CD14-positive monocyte (primary cell): Measurements from ENCODE around the gene TFDP2. TPM values are rescaled to one million over a fixed set of nuclear protein-coding genes. Genes with fewer than 3 reads are reported as not detected.

Experiments used
- DNase-seq, 3 donors: peaks; one replicate each; pipeline ENCODE4 v3.0.0-alpha.2; 2011 to 2022
- H2AFZ ChIP-seq: 2 replicates; pipeline ENCODE4 v1.6.0; 2012; ENCODE audit warnings: mild to moderate bottlenecking, low read depth, low read length, inconsistent platforms; ENCODE audit not compliant: insufficient read depth, poor library complexity, severe bottlenecking
- H3K27ac ChIP-seq, 2 donors: 1 replicate in 1 of 2; 2 replicates in 1 of 2; pipeline ENCODE4 v1.5.1; 2012 to 2013; ENCODE audit warnings: low read length in 2 of 2, control low read depth in 1 of 2, inconsistent platforms in 1 of 2, low read depth in 1 of 2, mild to moderate bottlenecking in 1 of 2
- H3K27me3 ChIP-seq, 2 donors: one replicate each; pipeline versions ENCODE4 v1.6.0 to v1.6.1; 2011 to 2013; ENCODE audit warnings: low read length in 2 of 2; ENCODE audit not compliant: control insufficient read depth in 2 of 2, insufficient read depth in 2 of 2
- H3K36me3 ChIP-seq, 2 donors: replicated peaks in 1 of 2; 1 replicate in 1 of 2; 2 replicates in 1 of 2; pipeline versions ENCODE4 v1.5.1 to v1.6.1; 2012 to 2013; ENCODE audit warnings: low read length in 2 of 2, control low read depth in 1 of 2, inconsistent platforms in 1 of 2, mild to moderate bottlenecking in 1 of 2; ENCODE audit not compliant: insufficient read depth in 2 of 2, control insufficient read depth in 1 of 2
- H3K4me1 ChIP-seq, 2 donors: 1 replicate in 1 of 2; 2 replicates in 1 of 2; pipeline versions ENCODE4 v1.5.1 to v1.6.1; 2012 to 2013; ENCODE audit warnings: low read length in 2 of 2, control low read depth in 1 of 2, inconsistent platforms in 1 of 2, mild to moderate bottlenecking in 1 of 2, moderate library complexity in 1 of 2; ENCODE audit not compliant: insufficient read depth in 2 of 2, control insufficient read depth in 1 of 2
- H3K4me2 ChIP-seq: replicated peaks from 2 replicates; pipeline ENCODE3; 2012; ENCODE audit warnings: low read length, moderate library complexity, mild to moderate bottlenecking; ENCODE audit not compliant: poor library complexity, severe bottlenecking; ENCODE audit errors: extremely low read depth
- H3K4me3 ChIP-seq, 3 experiments: fragments of 200-600 bp in 1 of 3; sonication (generic) in 1 of 3; replicated peaks in 1 of 3; 1 replicate in 2 of 3; 2 replicates in 1 of 3; pipeline ENCODE4 v1.5.1; 2011 to 2013; ENCODE audit warnings: low read length in 3 of 3, mild to moderate bottlenecking in 3 of 3, control low read depth in 2 of 3, low read depth in 2 of 3, inconsistent platforms in 1 of 3, moderate library complexity in 1 of 3
- H3K79me2 ChIP-seq: 2 replicates; pipeline ENCODE4 v1.6.0; 2012; ENCODE audit warnings: mild to moderate bottlenecking, control low read depth, inconsistent platforms, low read length, moderate library complexity; ENCODE audit not compliant: insufficient read depth
- H3K9ac ChIP-seq: 2 replicates; pipeline ENCODE4 v1.6.0; 2017; ENCODE audit warnings: low read length, mild to moderate bottlenecking; ENCODE audit not compliant: insufficient read depth, poor library complexity, severe bottlenecking
- H3K9me3 ChIP-seq, 2 donors: replicated peaks in 1 of 2; 1 replicate in 1 of 2; 2 replicates in 1 of 2; pipeline versions ENCODE4 v1.5.1 to v1.6.1; 2012 to 2013; ENCODE audit warnings: low read length in 2 of 2, control low read depth in 1 of 2; ENCODE audit not compliant: control insufficient read depth in 1 of 2, insufficient read depth in 1 of 2
- H4K20me1 ChIP-seq: 2 replicates; pipeline ENCODE4 v1.6.0; 2012; ENCODE audit warnings: mild to moderate bottlenecking, low read length, control low read depth, moderate library complexity; ENCODE audit not compliant: insufficient read depth
- H3K27ac Mint-ChIP-seq, 7 donors: one replicate each; pipeline ENCODE4 v1.8.0; 2020; ENCODE audit warnings: mild to moderate bottlenecking in 7 of 7, mixed read lengths in 7 of 7, moderate library complexity in 6 of 7, inconsistent platforms in 2 of 7
- H3K27me3 Mint-ChIP-seq, 3 donors: one replicate each; pipeline ENCODE4 v1.8.0; 2021 to 2022; ENCODE audit warnings: low read depth in 3 of 3, mild to moderate bottlenecking in 3 of 3, mixed read lengths in 3 of 3, moderate library complexity in 3 of 3, inconsistent platforms in 1 of 3
- H3K36me3 Mint-ChIP-seq, 2 donors: one replicate each; pipeline ENCODE4 v1.8.0; 2020; ENCODE audit warnings: mixed read lengths in 2 of 2, inconsistent platforms in 1 of 2, mild to moderate bottlenecking in 1 of 2
- H3K4me1 Mint-ChIP-seq: one replicate; pipeline ENCODE4 v1.8.0; 2020; ENCODE audit warnings: mild to moderate bottlenecking, mixed read lengths
- H3K4me3 Mint-ChIP-seq, 2 donors: one replicate each; pipeline ENCODE4 v1.8.0; 2020; ENCODE audit warnings: mild to moderate bottlenecking in 2 of 2, mixed read lengths in 2 of 2, moderate library complexity in 1 of 2
- H3K9me3 Mint-ChIP-seq, 7 donors: one replicate each; pipeline ENCODE4 v1.8.0; 2020 to 2022; ENCODE audit warnings: mixed read lengths in 7 of 7, mild to moderate bottlenecking in 6 of 7, moderate library complexity in 6 of 7, inconsistent platforms in 2 of 7
- WGBS: methylation state at CpG from one replicate; pipeline ENCODE4 v1.1.5; 2013; ENCODE audit warnings: missing lambda C conversion rate; ENCODE audit not compliant: insufficient coverage; 5-methylcytosine and 5-hydroxymethylcytosine counted together
- intact Hi-C, 2 donors: fragments of 100-400 bp; cut with micrococcal nuclease; formaldehyde crosslinking; loops; one replicate each; pipeline versions ENCODE4 v1.15.0 to v1.15.1; 2023
- polyA plus RNA-seq, 3 donors: library from polyadenylated mRNA; depleted of rRNA in 1 of 3; unstranded in 2 of 3; stranded (reverse) in 1 of 3; fragments of 300-500 nt in 2 of 3; fragments of >200 nt in 1 of 3; fragmentation: Illumina TruSeq in 2 of 3; gene quantifications; 1 replicate in 2 of 3; 2 replicates in 1 of 3; pipeline ENCODE4 v1.2.3, GENCODE V29; 2012 to 2021
- TF ChIP-seq, protein P1 (sequence below): fragments of 200-600 bp; IDR thresholded peaks from one replicate; pipeline ENCODE4 v1.8.0; 2022; ENCODE audit warnings: antibody characterized with exemption, mild to moderate bottlenecking

Gene TFDP2
- polyA plus RNA-seq, 3 donors = 1.1 to 3.5 (median 1.7) TPM

GRCh38 chr3:141972399-141972798, 176.9 kb downstream of the TFDP2 start:
- no peak for DNase-seq
- TF ChIP-seq, protein P1, sequence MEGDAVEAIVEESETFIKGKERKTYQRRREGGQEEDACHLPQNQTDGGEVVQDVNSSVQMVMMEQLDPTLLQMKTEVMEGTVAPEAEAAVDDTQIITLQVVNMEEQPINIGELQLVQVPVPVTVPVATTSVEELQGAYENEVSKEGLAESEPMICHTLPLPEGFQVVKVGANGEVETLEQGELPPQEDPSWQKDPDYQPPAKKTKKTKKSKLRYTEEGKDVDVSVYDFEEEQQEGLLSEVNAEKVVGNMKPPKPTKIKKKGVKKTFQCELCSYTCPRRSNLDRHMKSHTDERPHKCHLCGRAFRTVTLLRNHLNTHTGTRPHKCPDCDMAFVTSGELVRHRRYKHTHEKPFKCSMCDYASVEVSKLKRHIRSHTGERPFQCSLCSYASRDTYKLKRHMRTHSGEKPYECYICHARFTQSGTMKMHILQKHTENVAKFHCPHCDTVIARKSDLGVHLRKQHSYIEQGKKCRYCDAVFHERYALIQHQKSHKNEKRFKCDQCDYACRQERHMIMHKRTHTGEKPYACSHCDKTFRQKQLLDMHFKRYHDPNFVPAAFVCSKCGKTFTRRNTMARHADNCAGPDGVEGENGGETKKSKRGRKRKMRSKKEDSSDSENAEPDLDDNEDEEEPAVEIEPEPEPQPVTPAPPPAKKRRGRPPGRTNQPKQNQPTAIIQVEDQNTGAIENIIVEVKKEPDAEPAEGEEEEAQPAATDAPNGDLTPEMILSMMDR = no peak
- Mint-ChIP-seq H3K27me3 (no peaks in the 10 kb centered on the region), H3K4me1 (no peaks in the 10 kb centered on the region), H3K27ac (no peak overlapping the region), H3K4me3 (no peak overlapping the region), H3K36me3 (peaks cover 4 to 5% of the 10 kb centered on the region in 2 donors), H3K9me3 (no peaks in the 10 kb centered on the region)
- no peak overlapping the region for H3K4me2 ChIP-seq
- H4K20me1 ChIP-seq = no peaks in the 10 kb centered on the region
- intact Hi-C loops = no loop called here
- WGBS = no CpG with 5 or more reads among the region's 2 CpGs
- H3K4me1 ChIP-seq = no peaks in the 10 kb centered on the region
- no peaks in the 10 kb centered on the region for H3K9me3 ChIP-seq
- no peaks in the 10 kb centered on the region for H3K27me3 ChIP-seq
- no peak overlapping the region for H3K9ac ChIP-seq
- no peak overlapping the region for H3K4me3 ChIP-seq
- no peaks in the 10 kb centered on the region for H3K36me3 ChIP-seq
- no peaks in the 10 kb centered on the region for H3K79me2 ChIP-seq
- no peak overlapping the region for H2AFZ ChIP-seq
- no peak overlapping the region for H3K27ac ChIP-seq

DNA sequence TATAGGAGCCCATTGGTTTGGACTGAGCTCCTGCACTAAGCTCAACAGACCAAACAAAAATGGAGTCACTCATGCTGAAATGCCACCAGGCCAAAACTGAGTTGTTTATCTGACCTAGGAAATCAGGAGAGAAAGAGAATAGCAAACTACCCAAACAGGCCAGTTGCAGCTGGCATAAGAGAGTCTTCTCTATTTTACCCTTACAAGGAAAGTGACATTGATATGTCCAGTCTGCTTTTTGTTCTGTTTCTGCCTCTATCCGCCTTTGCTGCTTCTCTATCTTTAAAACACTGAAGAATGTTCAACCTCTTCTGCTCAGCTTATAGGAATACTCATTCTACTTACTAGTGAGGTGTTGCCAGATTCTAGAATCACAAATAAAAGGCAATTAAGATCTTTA, 177.8 kb downstream of the TFDP2 start:
- H2AFZ ChIP-seq = no peak overlapping the region
- WGBS = no CpG with 5 or more reads among the region's 1 CpG
- no peaks in the 10 kb centered on the region for H3K9me3 ChIP-seq

More for the DNA sequence above, 177.8 kb downstream of the TFDP2 start:
- Histone ChIP-seq H3K4me3 (no peak overlapping the region), H3K79me2 (no peaks in the 10 kb centered on the region), H3K4me1 (no peaks in the 10 kb centered on the region), H3K36me3 (no peaks in the 10 kb centered on the region), H3K27ac (no peak overlapping the region), H3K4me2 (no peak overlapping the region), H4K20me1 (no peaks in the 10 kb centered on the region), H3K9ac (no peak overlapping the region), H3K27me3 (no peaks in the 10 kb centered on the region)
- H3K9me3 Mint-ChIP-seq = no peaks in the 10 kb centered on the region
- intact Hi-C loops = no loop called here
- peaks cover 4 to 11% of the 10 kb centered on the region in 2 donors for H3K36me3 Mint-ChIP-seq
- no peak overlapping the region for H3K4me3 Mint-ChIP-seq
- H3K4me1 Mint-ChIP-seq = no peaks in the 10 kb centered on the region
- DNase-seq = no peak
- no peaks in the 10 kb centered on the region for H3K27me3 Mint-ChIP-seq
- no peak overlapping the region for H3K27ac Mint-ChIP-seq
- TF ChIP-seq, protein P1 = no peak
